Measurements from ENCODE around the gene AFP.

- TF ChIP-seq POLR2A (IDR thresholded peaks at IDR 0.05; ENCODE audit: low read depth, low read length) (no peak), POLR2AphosphoS5 (IDR thresholded peaks at IDR 0.05; ENCODE audit: low read depth, low read length) (no peak)
Observed at GRCh38 chr4:73445383-73446335, 9.6 kb downstream of the AFP start.
